Activated CD4-positive, alpha-beta T cell treated with anti-CD3 and anti-CD28 coated beads for 4 hours (primary cell): ENCODE data around the gene CELA3A.
"Not testable (repeated sequence)": the region's sequence is repeated elsewhere in the genome, so short reads cannot be mapped to it uniquely, and the experiment has no call there.

Source experiments
- DNase-seq, 2 donors: peaks; one replicate each; pipeline ENCODE4 v3.0.0-alpha.2; 2020

CELA3A gene

GRCh38 chr1:22021061-22021460, 19.6 kb downstream of the CELA3A start:
- no peak for DNase-seq

GRCh38 chr1:22024485-22025367, 23.3 kb downstream of the CELA3A start:
- peak; percentile 58 to 69 for DNase-seq

GRCh38 chr1:22025368-22026155, 24.1 kb downstream of the CELA3A start:
- DNase-seq = peak; percentile 91 to 93

- DNase-seq = no peak
Observed at GRCh38 chr1:22026924-22027289, 25.4 kb downstream of the CELA3A start.

- no peak for DNase-seq
Observed at GRCh38 chr1:22030057-22030456, 28.6 kb downstream of the CELA3A start.

- no peak for DNase-seq
Observed at GRCh38 chr1:22030473-22030872, 29.0 kb downstream of the CELA3A start.

- peak; percentile 33 to 39 for DNase-seq
Observed at GRCh38 chr1:22031214-22031962, 29.9 kb downstream of the CELA3A start.

- DNase-seq = not testable (repeated sequence)
Observed at GRCh38 chr1:22034834-22035233, 33.4 kb downstream of the CELA3A start.

GRCh38 chr1:22037520-22037919, 36.1 kb downstream of the CELA3A start:
- DNase-seq = no peak

- no peak for DNase-seq
Observed at GRCh38 chr1:22038036-22038435, 36.6 kb downstream of the CELA3A start.

GRCh38 chr1:22039594-22040285, 38.3 kb downstream of the CELA3A start:
- peak; percentile 79 to 82 for DNase-seq

GRCh38 chr1:22040286-22040623, 38.8 kb downstream of the CELA3A start:
- DNase-seq = no peak

GRCh38 chr1:22041505-22041904, 40.0 kb downstream of the CELA3A start:
- DNase-seq = no peak

- DNase-seq = no peak
Observed at GRCh38 chr1:22043198-22043769, 41.8 kb downstream of the CELA3A start.

- DNase-seq = no peak
Observed at GRCh38 chr1:22044690-22045420, 43.4 kb downstream of the CELA3A start.

- no peak for DNase-seq
Observed at GRCh38 chr1:22045604-22046228, 44.3 kb downstream of the CELA3A start.

GRCh38 chr1:22048351-22049192, 47.1 kb downstream of the CELA3A start:
- DNase-seq = peak; percentile 20 to 27

- DNase-seq = no peak
Observed at GRCh38 chr1:22050330-22050729, 48.9 kb downstream of the CELA3A start.

- DNase-seq = no peak
Observed at GRCh38 chr1:22051607-22052114, 50.2 kb downstream of the CELA3A start.
